8988T (cell line): ENCODE measurements around the gene BAIAP2L1.
"Not testable (repeated sequence)": the region's sequence is repeated elsewhere in the genome, so short reads cannot be mapped to it uniquely, and the experiment has no call there.

Experiments
- DNase-seq: peaks from one replicate; pipeline ENCODE4 v3.0.0; 2011

Gene BAIAP2L1

DNA sequence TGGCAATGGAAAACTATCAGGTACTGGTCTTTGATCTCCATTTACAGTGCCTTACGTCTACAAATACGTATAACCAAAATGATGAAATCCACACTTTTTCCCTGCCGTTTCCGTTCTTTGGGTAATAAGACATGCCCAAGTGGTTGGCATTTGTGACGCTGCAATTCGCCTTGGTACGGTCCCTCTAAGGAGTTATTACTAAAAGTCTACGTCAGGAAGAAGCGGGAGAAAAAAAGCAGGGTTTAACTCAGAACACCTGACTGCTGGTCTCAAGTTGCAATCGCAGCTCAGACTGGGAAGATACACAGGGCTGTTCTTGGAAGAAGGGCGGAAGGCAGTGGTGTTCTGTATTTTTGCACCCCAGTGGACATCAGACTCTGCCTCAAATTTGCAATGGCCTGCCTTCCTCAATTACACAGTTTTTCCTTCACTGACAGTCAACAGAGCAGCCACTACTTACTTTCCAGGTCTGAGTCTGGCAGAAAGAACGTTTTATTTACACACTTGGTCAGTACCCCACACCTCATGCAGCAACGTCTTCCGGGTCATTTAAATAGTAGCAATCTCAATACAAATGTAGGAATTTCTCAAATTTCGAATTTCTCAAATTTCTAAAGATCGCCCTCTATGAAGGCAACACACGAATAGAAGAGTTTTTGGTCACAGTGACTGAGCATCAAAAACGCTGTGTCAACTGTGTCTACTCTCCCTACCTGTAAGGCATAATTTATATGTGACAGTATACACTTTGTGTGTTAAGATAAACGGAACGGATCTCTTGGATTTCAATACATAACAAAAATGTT is 2.1 kb downstream of the BAIAP2L1 start:
- no peak for DNase-seq

DNA sequence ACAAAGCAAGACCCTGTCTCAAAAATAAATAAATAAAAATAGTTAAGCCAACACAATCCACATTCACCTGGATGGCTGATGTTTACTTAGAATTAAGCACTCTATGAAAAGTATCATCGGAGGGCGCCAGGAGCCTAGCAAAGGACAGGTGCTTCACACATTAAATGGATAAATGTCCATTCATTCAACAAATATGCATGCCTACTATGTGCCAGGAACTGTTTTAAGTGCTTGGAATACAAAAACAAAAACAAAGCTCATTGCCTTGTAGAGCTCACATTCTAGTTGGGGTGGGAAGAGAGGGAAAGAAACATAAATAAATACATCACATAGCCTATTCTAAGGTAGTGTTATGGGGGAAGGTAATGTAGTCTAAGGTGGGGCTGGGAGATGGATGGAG is 4.1 kb downstream of the BAIAP2L1 start:
- no peak for DNase-seq

GRCh38 chr7:98395951-98396350 is 4.9 kb downstream of the BAIAP2L1 start:
- DNase-seq, result no peak

GRCh38 chr7:98395481-98395880 is 5.4 kb downstream of the BAIAP2L1 start:
- no peak for DNase-seq

DNA sequence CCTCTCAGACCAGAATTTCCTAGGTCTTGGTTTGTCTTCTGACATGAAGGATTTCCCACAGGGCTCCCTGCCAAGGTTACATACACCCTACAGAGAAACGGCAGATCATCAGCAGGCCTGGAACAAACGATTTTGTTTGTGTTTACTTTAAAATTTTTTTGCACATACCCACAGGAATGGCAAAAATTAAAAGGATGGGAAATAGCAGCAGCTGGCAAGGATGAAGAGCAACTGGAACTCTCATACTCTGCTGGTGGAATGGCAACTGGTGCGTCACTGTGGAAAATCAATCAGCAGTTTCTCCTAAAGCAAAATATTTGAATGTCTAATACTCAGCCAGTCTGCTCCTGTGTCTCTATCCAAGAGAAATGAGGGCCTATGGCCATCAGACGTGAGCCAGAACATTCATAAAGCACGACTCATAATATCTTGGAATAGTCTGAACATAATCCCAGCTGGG is 6.5 kb downstream of the BAIAP2L1 start:
- DNase-seq, result no peak

GRCh38 chr7:98387544-98388226 is 13.2 kb downstream of the BAIAP2L1 start:
- DNase-seq, result no peak

GRCh38 chr7:98387131-98387530 is 13.8 kb downstream of the BAIAP2L1 start:
- DNase-seq, result no peak

DNA sequence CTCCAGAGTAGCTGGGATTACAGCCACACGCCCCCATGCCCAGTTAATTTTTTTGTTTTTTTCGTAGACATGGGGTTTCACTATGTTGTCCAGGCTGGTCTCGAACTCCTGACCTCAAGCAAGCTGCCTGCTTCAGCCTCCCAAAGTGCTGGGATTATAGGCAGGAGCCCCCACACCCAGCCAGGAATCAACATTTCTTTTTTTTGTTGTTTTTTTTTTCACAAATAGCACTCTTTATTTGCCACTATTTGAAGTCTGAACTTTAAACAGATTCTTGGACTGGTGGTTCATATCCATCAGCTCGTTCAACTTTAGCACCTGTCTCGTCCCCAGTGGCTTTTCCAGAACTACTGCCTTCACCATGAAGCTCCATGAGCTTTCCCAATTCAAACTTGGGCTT is 15.4 kb downstream of the BAIAP2L1 start:
- not testable (repeated sequence) for DNase-seq

DNA sequence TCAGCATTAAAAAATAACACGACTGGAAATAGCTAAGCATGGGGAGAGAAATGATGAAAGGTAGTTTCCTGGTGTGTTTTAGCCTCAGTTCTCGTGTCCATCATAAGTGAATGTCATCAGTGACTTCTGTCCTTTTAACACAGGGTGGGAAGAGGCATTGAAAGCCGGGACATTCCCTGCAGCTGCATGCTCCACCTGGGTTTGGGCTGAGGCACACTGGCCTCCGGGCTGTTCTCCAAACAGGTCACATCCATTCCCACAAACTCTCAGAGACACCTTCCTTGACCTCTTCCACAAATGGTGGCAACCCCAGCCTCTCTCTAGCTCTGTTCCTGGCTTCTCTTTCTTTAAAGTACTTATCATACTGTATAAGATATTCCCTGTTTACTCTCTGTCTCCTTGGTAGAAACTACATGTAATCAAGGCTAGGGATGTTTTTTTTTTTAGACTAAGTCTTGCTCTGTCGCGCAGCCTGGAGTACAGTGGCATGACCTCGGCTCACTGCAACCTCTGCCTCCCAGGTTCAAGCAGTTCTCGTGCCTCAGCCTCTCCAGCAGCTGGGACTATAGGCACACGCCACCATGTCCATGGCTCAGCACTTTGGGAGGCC is 22.6 kb downstream of the BAIAP2L1 start:
- DNase-seq, result no peak

DNA sequence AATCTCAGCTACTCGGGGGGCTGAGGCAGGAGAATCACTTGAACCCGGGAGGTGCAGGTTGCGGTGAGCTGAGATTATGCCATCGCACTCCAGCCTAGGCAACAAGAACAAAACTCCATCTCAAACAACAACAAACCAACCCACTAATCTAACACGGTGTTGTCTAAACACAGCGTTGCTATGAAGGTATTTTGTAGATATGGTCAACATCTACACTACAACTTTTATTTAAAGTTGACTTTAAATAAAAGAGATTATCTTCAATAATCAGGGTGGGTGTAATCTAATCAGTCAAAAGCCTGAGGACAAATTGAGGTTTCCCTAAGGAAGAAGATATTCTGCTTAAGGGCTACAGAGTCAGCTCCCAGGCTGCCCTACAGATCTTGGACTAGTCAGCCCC is 24.2 kb downstream of the BAIAP2L1 start:
- DNase-seq, result no peak

GRCh38 chr7:98375664-98376063 is 25.2 kb downstream of the BAIAP2L1 start:
- no peak for DNase-seq

DNA sequence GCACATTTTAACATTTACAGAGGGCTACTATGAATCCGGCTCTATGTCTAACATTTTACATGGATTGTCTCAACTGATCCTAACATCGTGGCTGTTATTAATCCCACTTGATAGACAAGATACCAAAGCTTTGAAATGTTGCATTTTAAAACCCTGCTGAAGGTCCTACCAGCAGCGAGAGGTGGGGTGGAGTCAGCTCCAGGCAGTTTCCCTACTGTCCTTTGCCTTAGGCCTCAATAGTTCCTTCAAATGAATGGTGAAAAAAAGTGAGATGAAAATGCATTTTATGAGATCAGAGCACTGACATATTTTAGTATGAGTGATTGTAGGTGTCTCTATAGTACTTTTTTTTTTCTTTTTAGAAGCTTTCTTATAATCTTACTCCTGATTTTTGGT is 26.6 kb downstream of the BAIAP2L1 start:
- DNase-seq, result no peak

DNA sequence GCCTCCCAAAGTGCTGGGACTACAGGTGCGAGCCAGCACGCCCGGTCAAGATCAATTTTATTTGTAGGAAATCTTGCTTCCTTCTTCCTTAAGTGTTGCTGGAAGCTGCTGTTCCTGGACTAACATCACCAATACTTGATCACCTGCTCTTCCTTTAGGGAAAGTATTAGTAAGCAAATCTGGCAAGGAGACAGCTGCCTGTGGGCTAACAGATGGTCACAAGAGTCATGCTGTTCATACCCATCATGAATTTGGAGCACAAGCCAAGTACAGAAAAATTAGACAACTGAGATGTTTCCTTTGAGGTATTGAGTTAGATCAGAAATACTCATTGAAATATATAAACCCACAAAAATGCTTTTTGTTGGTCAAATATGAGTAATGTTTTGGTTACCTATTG is 27.9 kb downstream of the BAIAP2L1 start:
- DNase-seq, result no peak

DNA sequence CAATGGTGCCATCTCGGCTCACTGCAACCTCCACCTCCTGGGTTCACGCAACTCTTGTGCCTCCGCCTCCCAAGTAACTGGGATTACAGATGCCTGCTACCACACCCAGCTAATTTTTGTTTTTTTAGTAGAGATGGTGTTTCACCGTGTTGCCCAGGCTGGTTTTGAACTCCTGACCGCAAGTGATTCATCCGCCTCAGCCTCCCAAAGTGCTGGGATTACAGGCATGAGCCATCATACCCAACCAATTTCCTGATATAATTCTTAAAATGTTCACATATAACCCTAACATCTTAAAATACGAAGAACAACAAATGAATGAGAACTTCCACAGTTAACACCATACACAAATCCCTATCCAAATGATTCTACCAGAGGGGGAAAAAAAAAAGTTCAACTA is 31.2 kb downstream of the BAIAP2L1 start:
- no peak for DNase-seq

- DNase-seq, result no peak
Measured at GRCh38 chr7:98368716-98369115, 32.2 kb downstream of the BAIAP2L1 start.

- no peak for DNase-seq
Measured at GRCh38 chr7:98366562-98366938, 34.3 kb downstream of the BAIAP2L1 start.

DNA sequence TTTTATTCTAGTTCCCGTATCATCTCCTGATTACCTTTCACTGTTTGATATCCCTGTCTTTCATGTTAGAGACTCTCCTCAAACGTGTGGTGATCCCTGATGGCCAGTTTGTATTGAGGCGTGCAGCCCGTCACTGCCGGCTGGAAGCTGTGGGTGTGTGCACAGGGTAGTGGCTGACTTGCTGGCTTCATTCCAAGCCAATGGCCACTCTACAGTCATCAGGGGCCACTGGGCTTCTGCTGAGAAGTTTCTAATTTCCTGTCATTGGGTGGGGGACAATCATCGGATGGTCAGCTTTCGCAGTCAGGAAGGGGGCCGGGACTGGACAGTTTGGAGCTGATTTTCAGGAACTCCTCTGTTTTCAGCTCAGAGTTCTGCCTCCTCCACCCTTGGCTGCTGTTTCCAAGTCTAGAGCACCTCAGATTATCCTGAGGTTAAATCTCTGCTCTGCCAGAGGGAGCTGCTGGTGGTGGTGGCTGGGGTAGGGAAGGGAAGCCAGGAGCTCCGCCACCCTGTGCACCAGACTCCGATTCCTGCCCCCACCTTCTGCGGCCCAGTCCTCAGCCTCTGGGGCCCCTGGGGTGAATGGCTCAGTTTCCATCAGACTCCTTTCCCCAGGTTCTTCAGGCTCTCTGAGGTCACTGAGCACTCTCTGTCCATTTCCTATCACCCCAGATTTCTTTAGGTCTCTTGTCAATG is 34.9 kb downstream of the BAIAP2L1 start:
- no peak for DNase-seq

DNA sequence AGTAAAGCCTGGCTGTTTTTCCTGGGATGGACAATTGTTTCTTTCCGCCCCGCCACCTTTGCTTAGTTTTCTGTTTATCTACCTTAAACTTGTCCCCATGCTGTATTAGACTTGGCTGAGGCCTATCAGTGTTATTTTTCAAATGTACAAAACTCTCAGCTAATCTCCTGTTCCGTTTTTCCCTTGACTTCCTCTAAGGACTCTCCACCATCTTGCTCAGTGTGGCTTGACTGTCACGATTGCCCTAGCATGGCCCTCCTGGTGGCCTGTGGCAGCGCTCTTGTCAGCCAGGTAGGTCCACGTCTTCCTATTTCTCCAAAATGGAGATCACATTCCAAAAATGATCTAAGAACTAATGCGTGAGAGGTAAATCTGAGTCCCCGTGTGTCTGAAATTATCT is 36.7 kb downstream of the BAIAP2L1 start:
- no peak for DNase-seq

GRCh38 chr7:98362517-98362916 is 38.4 kb downstream of the BAIAP2L1 start:
- no peak for DNase-seq

DNA sequence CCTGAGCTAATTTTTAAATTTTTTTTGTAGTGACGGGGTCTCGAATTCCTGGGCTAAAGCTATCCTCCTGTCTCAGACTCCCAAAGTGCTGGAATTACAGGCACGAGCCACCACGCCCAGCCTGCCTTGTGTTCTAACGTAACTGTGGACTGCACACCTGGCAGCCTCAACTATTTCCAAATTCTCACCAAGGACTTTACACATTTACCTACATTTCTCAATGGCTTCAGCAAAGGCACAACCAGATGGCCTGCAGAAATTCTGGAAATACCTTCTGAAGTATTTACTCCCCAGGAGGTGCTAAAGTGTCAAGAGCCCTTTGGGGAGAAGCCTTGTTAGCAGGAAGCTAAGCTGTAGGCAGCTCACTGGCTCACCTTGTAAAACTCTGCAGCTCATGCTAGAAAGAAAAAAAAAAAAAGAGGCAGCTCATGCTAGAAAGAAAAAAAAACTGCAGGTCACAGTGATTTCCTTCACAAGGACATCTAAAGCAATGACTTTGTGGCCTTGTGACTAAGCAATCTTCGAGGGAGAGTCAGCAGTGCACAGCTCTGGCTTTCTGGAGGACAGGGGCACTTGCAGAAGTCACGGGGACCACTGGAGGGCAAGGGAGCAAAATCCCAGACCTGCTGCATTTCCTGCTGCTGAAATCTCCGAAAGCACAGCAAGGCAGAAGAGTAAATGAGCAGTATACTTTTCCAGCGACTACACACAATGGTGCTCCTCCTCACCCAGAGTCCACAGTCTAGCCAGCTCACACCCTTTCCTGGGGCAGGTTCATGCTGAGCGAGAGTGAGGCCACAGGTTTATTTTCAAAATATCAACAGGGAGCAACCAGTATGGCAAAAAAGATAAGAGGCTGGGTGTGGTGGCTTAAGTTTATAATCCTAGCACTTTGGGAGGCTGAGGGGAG is 40.4 kb downstream of the BAIAP2L1 start:
- no peak for DNase-seq

DNA sequence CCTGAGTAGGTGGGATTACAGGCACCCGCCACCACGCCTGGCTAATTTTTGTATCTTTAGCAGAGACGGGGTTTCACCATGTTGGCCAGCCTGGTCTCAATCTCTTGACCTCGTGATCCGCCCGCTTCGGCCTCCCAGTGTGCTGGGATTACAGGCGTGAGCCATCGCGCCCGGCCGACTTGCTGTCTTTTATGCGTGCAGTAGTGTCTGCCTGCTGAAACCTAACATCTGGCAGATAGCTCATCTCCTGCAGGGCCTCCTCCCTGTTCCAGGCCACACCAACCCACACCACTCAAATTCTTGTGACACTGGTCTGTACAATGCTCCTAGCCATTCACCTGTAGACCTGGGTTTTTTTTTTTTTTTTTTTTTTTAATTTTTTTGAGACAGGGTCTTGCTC is 41.5 kb downstream of the BAIAP2L1 start:
- no peak for DNase-seq

- DNase-seq, result no peak
Measured at GRCh38 chr7:98358706-98359105, 42.2 kb downstream of the BAIAP2L1 start.
